Right ventricle myocardium superior (tissue), 1 donor: ENCODE measurements around the gene SLC41A1. TPM values are rescaled to one million over a fixed set of nuclear protein-coding genes. Genes with fewer than 3 reads are reported as not detected.
"Not testable (repeated sequence)": the region's sequence is repeated elsewhere in the genome, so short reads cannot be mapped to it uniquely, and the experiment has no call there.

ENCODE experiments used
- ATAC-seq: fragments of 200-7000 bp; cut with Tn5 transposase; one replicate; pipeline ENCODE4 v1.9.1; 2020; ENCODE audit warnings: mild to moderate bottlenecking; ENCODE audit not compliant: poor library complexity
- DNase-seq: peaks from one replicate; pipeline ENCODE4 v3.0.0-alpha.2; 2020
- intact Hi-C: fragments of 100-400 bp; cut with DNase I; formaldehyde crosslinking; loops from one replicate; pipeline ENCODE4 v1.11.2; 2022
- long read RNA-seq: library from polyadenylated mRNA; unstranded; transcript quantifications from one replicate; pipeline ENCODE4 v2.0.0, GENCODE V29; 2021
- total RNA-seq: library from RNA; stranded (reverse); fragmentation: NEBNext Ultra II Directional; extraction: Animal tissue kit (Norgen Biotek cat#: 25700); gene quantifications from one replicate; pipeline ENCODE4 v1.2.1, GENCODE V29; 2021
- donor health status: DM: no; HTN: yes; CAD: no; lungs with severe emphysema.

SLC41A1 gene
- 465 TPM for total RNA-seq
- long read RNA-seq, full-length matches to known transcripts: 774 of 1,149 reads
- long read RNA-seq, partial matches to known transcripts: 348 of 1,149 reads
- long read RNA-seq, other reads (novel, unspliced or antisense): 27 of 1,149 reads

DNA sequence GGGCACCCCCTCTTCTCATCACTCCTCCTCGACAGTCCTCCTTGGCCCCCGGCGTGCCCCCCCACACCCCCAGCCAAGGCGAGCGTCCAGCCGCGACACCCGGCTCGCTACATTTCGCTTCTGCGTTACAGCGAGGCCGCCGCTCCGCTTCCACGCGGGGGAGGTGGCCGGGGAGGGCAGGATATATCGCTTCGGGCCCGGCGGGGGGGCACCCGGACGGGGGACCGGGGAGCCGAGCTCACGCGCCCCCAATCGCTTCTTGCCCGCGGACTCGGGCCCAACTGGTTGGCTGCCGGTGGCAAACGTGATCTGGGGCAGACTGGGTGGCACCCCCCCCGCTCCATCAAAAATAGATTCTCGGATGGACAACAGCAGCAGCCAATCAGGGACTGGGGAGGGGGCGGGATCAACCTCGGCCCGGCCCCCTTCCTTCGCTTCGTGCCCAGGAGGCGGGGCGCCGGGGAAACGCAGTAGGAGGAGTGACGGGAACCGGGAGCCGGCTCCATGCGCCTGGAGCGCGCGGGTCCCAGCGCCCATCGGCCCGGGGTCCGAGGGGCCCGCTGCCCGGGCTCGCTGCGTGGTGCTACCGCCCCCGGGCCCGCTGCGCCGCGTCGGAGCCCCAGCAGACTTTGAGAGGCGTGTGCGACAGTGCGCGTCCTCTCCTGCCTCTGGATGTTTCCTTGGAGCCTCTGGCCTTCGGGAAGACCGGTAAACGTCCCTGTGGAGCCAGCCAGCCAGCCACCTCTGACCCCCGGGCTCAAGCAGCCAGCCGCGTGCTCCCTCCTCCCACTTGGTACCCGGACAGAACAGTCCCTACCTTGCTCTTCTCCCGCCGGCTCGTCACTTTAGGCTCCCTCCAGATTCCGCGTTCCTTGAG, at the start of gene SLC41A1:
SLC41A1 (minus strand) TSS at position 321 of the 877 bp plus-strand sequence. CDS start 2,757 bp downstream, outside the sequence.
- ATAC-seq (peak; percentile 92), DNase-seq (peak; percentile 94)
- intact Hi-C loops: loop anchor here (5.0 kb wide), 2 partner anchors 104 to 164 kb away; no protein-coding TSS in a partner anchor

DNA sequence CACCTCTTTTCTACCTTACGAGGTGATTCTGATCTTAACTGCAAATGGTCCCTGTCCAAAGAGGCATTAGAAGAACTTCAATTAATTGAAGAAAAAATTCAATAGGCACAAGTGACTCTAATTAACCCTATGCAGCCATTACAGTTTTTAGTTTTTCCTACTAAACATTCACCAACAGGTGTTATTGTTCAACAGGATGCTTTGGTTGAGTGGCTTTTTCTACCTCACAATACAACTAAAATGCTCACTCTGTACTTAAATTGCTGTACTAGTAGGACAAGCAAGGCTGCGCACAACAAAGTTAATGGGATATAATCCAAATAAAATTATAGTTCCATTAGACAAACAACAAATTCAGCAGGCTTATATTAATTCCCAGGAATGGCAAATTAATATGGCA, 48.5 kb upstream of the SLC41A1 start:
- intact Hi-C loops: no loop called here
- no peak for DNase-seq
- no peak for ATAC-seq

DNA sequence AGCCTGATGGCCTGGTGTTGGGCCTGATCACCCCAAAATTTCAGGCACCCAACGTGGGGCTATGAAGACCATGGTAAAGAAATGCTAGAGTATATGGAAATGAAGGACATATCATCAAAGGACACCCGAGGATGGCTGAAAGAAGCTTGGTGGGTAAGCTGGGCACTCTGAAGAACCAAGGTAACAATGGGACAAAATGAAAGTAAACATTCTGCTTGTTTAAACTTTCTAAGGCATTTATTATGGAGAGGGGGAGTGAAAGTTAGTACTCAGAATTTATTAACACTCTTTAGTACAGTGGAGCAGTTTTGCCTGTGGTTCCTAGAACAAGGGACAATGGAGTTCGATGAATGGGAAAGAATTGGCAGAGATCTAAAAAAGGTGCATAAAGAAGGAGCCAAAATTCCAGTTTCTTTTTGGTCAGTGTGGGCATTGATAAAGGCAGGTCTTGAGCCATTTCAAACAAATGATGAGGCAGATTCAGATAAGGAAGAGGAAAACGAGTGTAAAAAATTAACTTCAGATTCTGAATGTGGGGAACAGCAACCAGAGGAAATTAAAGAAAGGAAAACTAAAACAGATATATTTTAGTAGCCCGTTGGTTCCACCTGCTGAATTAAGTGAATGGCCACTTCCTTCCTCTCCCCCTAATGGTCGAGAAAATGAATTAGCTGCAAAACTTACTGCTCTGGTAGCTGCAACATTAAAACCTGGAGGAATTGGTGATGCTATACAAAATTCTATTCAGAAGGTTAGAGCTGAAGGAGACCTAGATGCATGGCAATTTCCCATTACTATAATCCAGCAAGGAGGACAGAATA, 45.4 kb upstream of the SLC41A1 start:
- intact Hi-C loops: no loop called here
- DNase-seq: no peak
- no peak for ATAC-seq

DNA sequence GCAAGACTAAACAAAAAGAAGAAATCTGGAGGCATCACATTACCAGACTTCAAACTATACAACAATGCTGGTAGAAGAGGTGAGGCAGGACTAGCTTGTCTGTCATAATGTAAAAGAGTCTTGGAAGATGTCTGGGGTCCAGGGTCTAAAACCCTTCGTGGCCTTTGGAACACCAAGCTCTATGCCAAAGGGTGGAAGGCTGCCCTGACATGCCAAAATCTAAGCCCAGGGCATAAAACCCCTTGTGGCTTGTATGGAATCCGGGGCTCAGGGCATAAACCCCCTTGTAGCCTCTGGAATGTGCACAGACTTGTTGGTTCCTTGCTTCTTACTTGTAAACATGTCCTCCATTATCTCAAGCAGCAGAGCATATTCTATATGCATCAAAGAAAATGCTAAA, 44.5 kb upstream of the SLC41A1 start:
- ATAC-seq, intact Hi-C loops, DNase-seq: not testable (repeated sequence)

DNA sequence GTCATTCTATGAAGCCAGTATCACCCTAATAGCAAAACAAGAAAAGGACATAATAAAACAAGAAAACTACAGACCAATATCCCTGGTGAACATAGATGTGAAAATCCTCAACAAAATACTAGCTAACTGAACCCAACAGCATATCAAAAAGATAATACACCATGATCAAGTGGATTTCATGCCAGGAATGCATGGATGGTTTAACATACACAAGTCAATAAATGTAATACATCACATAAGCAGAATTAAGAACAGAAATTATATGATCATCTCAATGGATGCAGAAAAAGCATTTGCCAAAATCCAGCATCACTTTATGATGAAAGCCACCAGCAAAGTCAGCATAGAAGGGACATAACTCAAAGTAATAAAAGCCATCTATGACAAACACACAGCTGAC, 43.4 kb upstream of the SLC41A1 start:
- DNase-seq: no peak
- intact Hi-C loops: no loop called here
- ATAC-seq: no peak

DNA sequence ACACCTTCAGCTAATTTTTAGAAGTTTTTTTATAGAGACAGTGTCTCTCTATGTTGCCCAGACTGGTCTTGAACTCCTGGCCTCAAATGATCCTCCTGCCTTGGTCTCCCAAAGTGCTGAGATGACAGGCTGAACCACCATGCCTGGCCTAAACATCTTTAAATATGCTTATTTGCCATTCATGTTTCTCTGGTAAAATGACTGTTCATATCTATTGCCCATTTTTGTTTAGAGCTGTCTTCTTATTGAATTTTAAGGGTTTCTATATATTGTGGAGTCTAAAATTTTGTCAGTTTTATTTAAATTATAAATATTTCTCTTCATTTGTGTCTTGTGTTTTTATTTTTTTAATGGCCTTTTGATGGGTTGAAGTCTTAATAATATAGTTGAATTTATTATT, 40.0 kb upstream of the SLC41A1 start:
- intact Hi-C loops: no loop called here
- ATAC-seq: no peak
- DNase-seq: no peak

DNA sequence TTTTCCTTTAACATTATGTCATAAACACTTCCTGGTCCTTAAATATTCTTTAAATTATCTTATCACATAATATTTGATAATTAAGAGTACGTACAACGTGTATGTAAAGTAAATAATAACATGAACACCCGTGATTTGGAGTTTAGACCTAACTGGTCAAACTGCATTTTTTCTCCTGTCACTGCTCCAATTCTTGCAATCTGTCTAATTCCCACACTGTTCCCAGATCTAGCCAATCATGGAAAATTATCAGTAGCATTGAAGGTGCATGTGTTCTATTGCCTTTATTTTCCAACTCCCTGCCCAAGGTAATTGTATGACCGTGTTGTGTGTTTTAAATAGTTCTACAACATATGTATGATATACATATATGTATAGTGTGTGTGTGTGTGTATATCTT, 39.0 kb upstream of the SLC41A1 start:
- no peak for DNase-seq
- intact Hi-C loops: no loop called here
- ATAC-seq: no peak

DNA sequence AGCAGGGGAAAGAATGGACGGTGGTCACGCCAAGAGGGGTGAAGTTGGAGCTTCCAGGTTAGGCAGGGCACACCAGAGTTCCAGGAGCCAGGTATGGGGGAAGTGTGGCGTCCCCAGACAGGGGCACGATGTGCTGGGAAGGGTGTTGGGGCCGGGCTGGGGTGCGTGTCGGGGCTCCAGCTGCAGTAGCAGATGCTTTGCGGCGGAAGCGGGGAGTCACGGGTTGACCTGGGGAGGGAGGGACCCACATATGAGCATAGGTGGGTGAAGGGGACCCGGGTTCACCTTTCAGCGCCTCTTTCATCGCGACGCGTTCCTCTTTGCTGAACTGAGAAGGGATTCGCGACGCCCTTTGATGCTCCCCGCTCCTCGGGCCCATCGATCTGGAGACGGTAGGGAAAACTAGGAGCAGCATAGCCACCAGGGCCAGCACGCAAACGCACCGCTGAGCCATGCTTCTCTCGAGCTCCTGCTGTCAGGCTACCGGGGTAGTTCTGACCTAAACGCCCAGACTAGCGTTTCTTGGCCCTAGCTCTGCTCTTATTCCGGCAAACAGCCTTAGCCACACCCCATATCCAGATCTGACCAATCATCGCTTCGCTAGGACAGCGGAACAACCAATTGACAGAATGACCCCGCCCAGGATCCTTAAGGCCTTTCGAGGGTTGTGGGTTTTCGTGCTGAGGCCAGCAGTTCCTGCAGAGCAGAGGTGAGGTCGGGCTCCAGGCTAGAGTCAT, 36.8 kb upstream of the SLC41A1 start, which contains the start of gene PM20D1:
PM20D1 (minus strand) TSS at position 514 of the 737 bp plus-strand sequence; CDS start at position 454, 60 bp downstream.
- DNase-seq (peak; percentile 84), ATAC-seq (peak; percentile 99)
- intact Hi-C loops: no loop called here

DNA sequence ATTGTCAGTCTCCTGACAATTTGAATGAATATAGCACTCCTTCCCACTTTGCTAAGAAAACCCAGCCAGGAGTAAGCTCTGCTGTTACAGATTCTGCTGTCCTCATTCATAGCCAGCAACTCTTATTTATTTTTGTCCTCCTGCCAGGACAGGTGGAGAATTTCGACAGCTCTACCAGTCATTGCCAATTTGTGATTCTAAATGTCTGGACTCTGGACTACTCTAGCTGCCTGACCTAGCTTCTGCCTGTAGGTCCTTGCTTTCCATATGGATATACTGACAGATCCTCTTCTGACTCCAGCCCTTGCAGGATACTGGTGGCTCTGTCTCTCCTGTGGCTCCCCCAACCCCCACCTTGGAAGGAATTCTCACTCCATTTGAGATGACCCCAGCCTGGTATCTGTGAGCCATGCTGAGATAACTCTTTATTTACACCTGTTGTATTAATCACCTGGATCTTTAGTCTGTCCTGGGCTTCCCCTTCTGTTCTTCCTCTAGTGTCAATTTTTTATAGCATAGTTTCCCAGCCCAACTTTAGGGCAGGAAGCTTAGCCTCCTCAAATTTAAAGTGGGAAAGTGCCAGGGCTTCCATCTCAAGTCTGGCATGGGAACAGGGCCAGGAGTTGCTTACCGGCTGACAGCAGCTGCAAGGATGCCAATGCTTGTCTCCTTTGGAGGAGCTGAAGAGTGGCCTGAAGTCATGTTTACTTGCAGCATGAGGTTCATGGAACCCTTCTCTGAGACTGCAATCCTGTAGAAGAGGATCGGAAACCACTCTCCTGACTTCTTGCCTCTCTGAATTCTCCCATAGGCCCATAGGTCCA, 30.2 kb upstream of the SLC41A1 start:
- intact Hi-C loops: no loop called here
- ATAC-seq (no peak), DNase-seq (no peak)

DNA sequence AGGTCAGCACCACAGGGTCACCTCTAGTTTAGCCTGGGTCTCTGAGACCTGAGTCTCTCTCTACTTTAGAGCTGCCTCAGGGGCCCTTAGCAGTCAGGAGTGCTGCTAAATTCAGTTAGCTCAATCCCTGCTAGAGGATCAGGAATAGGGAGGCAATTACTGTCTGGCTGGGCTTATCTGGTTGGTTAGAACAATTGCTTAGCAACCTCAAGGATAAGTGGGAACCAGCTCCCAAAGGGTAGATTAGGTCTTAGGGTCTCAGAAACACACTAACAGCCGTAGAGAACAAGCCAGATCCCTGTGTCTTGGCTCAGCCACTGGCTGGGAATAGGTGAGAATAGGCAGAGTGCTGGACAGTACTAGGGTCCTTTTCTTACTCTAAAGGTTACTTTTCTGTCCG, 29.2 kb upstream of the SLC41A1 start:
- DNase-seq (no peak), ATAC-seq (peak; percentile 80)
- intact Hi-C loops: no loop called here

DNA sequence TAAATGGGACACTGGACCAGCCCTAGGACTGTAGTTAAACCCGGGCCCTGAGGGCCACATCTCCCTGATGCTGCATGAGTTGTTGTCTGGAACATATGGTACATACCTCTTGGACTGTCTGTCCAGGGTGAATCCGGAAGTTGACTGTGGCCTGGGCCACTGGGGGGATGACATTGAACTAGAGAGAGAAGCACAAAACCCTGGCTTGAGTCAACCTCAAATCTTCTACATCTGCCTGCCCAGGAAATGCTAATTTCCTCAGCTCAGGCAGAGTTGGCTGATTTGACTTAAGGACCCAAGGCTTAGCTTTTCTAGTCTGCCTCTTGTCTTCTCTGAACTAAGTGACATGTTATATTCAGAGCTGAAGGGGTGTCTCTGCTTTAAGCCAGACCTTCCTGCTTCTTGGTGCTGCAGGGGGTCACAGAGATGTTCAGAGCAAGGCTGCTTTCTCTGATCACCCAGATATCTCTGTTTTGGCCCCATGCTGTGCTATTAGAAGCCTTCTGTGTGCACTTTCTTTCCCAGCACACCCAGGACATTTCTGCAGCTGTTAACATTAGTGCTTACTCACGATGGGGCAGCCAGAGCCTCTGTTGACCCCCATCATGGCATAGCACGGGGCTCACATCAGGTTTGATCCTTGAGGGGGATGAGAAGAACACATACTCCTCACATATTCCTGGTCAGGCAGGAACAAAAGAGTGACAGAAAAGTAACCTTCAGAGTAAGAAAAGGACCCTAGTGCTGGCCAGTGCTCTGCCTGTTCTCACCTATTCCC, 27.3 kb upstream of the SLC41A1 start:
- DNase-seq (no peak), ATAC-seq (no peak)
- intact Hi-C loops: no loop called here

DNA sequence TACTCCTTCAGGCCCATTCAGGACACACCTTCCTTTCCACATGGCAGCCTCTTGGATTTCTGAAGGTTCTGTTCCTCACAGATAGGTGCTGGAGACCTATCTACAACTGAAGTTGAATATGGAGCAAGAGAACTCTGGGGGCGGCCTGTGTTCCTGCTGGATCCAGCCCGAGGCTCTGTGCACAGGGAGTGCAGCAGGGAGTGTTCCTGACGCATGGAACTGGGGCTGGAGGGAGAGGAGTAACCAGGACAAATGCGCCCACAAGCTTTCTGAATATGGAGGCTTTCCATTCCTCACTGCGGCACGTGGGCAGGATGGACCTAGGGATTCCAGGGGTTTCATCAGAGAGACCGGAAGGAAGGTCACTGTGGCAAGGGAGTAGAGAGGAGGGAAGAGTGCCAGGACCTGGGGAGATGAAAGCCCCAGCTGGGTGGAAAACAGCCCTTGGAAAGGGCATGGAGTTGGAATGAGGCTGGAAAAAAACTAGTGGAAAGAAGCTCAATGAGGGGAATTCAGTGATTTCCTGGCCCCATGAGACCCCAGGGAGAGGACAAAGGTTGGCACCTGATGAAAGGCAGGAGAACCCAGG, 24.5 kb upstream of the SLC41A1 start:
- ATAC-seq (no peak), DNase-seq (no peak)
- intact Hi-C loops: no loop called here

DNA sequence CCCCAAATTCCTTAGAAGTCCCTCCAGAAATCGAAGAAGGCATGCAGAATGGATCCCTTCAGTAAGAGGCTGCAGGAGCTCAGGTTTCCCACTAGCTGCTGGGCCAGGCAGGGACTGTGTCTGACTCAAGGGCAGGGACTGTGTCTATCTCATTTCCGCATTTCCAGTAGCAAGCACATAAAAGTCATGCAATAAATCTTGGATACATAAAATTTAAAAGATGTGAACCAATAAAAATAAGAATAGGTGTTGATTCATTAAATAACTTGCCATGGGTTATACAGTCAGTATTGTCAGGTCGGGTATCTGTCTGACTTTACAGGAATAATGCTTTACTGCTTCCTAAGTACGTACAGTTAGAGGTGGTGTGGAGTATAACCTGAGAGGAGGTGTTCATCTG, 21.8 kb upstream of the SLC41A1 start:
- DNase-seq: no peak
- intact Hi-C loops: no loop called here
- no peak for ATAC-seq

DNA sequence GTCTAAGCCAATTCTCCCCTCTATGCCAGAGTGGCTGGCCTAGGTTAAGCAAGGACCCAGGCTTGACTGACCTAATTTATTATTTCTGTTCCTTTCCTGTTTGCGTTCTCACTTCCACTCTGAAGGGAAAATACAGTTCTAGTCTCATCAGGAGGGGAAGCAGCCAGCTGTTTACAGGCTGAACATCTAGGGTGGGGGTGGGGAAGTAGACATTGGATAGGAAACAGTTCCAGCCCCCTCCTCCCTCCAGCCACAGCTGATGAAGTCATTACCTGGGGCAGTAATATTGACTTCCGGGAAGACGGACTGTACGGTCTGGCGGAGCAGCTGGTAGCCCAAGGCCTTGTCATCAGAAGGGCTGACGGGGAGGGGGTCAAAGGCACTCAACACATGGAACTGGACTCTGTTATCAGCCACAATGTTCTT, 19.3 kb upstream of the SLC41A1 start:
- ATAC-seq (no peak), DNase-seq (no peak)
- intact Hi-C loops: no loop called here

DNA sequence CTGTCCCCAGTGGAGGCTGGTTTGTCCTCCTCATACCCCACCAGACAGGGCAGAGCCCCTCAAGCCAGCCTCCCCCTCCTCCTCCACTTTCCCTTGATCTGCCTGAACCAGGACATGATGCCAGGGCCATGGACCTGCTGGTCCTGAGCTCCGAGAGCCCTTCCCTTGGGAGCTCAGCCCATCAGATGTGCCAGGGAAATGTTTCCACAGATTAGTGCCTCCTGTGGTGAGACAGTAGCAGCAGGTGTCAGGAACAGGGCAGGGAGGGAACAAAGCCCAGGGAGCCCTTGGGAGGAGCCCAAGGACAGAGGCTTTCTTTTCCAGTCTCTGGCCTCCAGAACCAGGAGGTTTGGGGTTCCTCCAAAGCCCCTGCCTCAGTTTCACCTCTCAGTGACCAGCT, 14.6 kb upstream of the SLC41A1 start:
- DNase-seq: no peak
- peak; percentile 51 for ATAC-seq
- intact Hi-C loops: no loop called here

DNA sequence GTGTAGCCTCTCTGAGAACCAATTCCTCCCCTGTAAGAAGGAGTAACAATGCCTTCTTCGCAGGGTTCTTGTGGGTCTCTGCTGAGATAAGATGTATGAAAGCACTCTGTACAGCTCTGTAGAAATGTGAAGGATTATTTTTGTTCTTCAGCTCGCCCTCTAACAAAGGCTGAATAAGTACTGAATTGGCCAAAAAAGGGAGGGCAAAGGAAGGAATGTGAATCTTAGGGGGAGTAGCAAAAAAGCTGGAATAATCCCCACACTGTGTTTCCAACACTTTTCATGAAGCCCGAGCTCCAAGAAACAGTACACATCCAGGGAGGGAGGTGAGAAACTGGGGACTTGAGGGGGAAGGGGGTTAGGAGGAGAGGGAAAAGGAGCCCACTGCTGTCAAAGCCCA, 14.0 kb upstream of the SLC41A1 start:
- intact Hi-C loops: no loop called here
- DNase-seq: no peak
- peak; percentile 34 for ATAC-seq
